Amniotic stem cell (primary cell): ENCODE results near the gene DNAH9.

ENCODE experiments used
- DNase-seq: peaks from one replicate; lab custom pipeline; 2025; lab: John Stamatoyannopoulos, UW

DNAH9 gene

GRCh38 chr17:11986179-11986941 lies 388.1 kb downstream of the DNAH9 start:
- DNase-seq, result no peak

- peak; percentile 39 for DNase-seq
Measured at GRCh38 chr17:11986942-11987329, 388.7 kb downstream of the DNAH9 start.

GRCh38 chr17:11990363-11990983 lies 392.2 kb downstream of the DNAH9 start:
- DNase-seq, result no peak

GRCh38 chr17:11991461-11991860 lies 393.2 kb downstream of the DNAH9 start:
- no peak for DNase-seq

GRCh38 chr17:11996722-11997146 lies 398.5 kb downstream of the DNAH9 start:
- DNase-seq, result peak; percentile 22

GRCh38 chr17:11997147-11997971 lies 399.1 kb downstream of the DNAH9 start, which contains the start of gene ZNF18:
Gene ZNF18 (minus strand): TSS chr17:11997475. CDS start chr17:11992829, 4,646 bp downstream.
- DNase-seq, result peak; percentile 93

- no peak for DNase-seq
Measured at GRCh38 chr17:11997972-11998233, 399.6 kb downstream of the DNAH9 start.

GRCh38 chr17:11999696-12000095 lies 401.4 kb downstream of the DNAH9 start:
- no peak for DNase-seq

- DNase-seq, result no peak
Measured at GRCh38 chr17:12007466-12007865, 409.2 kb downstream of the DNAH9 start.
